Activated CD8-positive, alpha-beta memory T cell treated with anti-CD3 and anti-CD28 coated beads, Interleukin-2, amount 50 U/mL, for 24 hours (primary cell): Measurements from ENCODE around the gene AFTPH.

ENCODE experiments used
- DNase-seq: peaks from one replicate; pipeline ENCODE4 v3.0.0-alpha.2; 2020; ENCODE audit errors: extremely low read depth

AFTPH gene

GRCh38 chr2:64586883-64587481 is 62.9 kb downstream of the AFTPH start:
- no peak for DNase-seq

GRCh38 chr2:64587561-64587960 is 63.4 kb downstream of the AFTPH start:
- no peak for DNase-seq

GRCh38 chr2:64591188-64591587 is 67.1 kb downstream of the AFTPH start:
- no peak for DNase-seq

- DNase-seq, result no peak
Measured at GRCh38 chr2:64593035-64593655, 69.0 kb downstream of the AFTPH start.

- no peak for DNase-seq
Measured at GRCh38 chr2:64594226-64594989, 70.3 kb downstream of the AFTPH start.

- DNase-seq, result no peak
Measured at GRCh38 chr2:64595397-64596176, 71.5 kb downstream of the AFTPH start.

- no peak for DNase-seq
Measured at GRCh38 chr2:64598226-64598625, 74.1 kb downstream of the AFTPH start.

GRCh38 chr2:64599469-64599868 is 75.3 kb downstream of the AFTPH start:
- DNase-seq, result no peak

GRCh38 chr2:64601034-64601754 is 77.1 kb downstream of the AFTPH start:
- no peak for DNase-seq

GRCh38 chr2:64601785-64602391 is 77.8 kb downstream of the AFTPH start:
- DNase-seq, result no peak

GRCh38 chr2:64602436-64602835 is 78.3 kb downstream of the AFTPH start:
- no peak for DNase-seq

GRCh38 chr2:64604155-64604554 is 80.0 kb downstream of the AFTPH start:
- DNase-seq, result no peak

- no peak for DNase-seq
Measured at GRCh38 chr2:64605026-64605471, 80.9 kb downstream of the AFTPH start.

GRCh38 chr2:64605991-64606478 is 81.9 kb downstream of the AFTPH start:
- DNase-seq, result no peak

- DNase-seq, result peak; percentile 57
Measured at GRCh38 chr2:64606479-64607363, 82.6 kb downstream of the AFTPH start.

GRCh38 chr2:64607381-64608304 is 83.5 kb downstream of the AFTPH start:
- no peak for DNase-seq

- DNase-seq, result no peak
Measured at GRCh38 chr2:64608867-64609226, 84.7 kb downstream of the AFTPH start.

- no peak for DNase-seq
Measured at GRCh38 chr2:64609227-64609941, 85.3 kb downstream of the AFTPH start.
